Activated T-helper 2 cell treated with anti-CD3 and anti-CD28 coated beads, Interferon-gamma antibody, Interleukin-2, Interleukin-4, amounts not matched to agents 10 μg/mL and 5 μg/mL and 100 μg/mL, durations not matched to agents 14 hours and 24 hours and 36 hours (primary cell): ENCODE results near the gene ACSBG1. TPM values are rescaled to one million over a fixed set of nuclear protein-coding genes. Genes with fewer than 3 reads are reported as not detected.

Experiments
- DNase-seq: peaks from one replicate; pipeline ENCODE4 v3.0.0; 2021; ENCODE audit warnings: low spot score
- H3K27ac Mint-ChIP-seq: one replicate; pipeline ENCODE4 v1.8.0; 2021; ENCODE audit warnings: mixed read lengths
- H3K27me3 Mint-ChIP-seq: one replicate; pipeline ENCODE4 v1.8.0; 2021; ENCODE audit warnings: low read depth, mixed read lengths
- H3K36me3 Mint-ChIP-seq: one replicate; pipeline ENCODE4 v1.8.0; 2021; ENCODE audit warnings: low read depth, mixed read lengths
- H3K4me1 Mint-ChIP-seq: one replicate; pipeline ENCODE4 v1.8.0; 2021; ENCODE audit warnings: low read depth, mixed read lengths
- H3K4me3 Mint-ChIP-seq: one replicate; pipeline ENCODE4 v1.8.0; 2021; ENCODE audit warnings: low read depth, mild to moderate bottlenecking, moderate library complexity, mixed read lengths
- H3K9me3 Mint-ChIP-seq: one replicate; pipeline ENCODE4 v1.8.0; 2021; ENCODE audit warnings: mixed read lengths
- intact Hi-C: fragments of 100-400 bp; cut with micrococcal nuclease; formaldehyde crosslinking; loops from one replicate; pipeline ENCODE4 v1.15.1; 2023
- total RNA-seq: library from RNA; stranded (reverse); gene quantifications from 2 replicates; pipeline ENCODE4 v1.2.3, GENCODE V29; 2022

The ACSBG1 gene
- total RNA-seq, 1 donor from 2014 or later = 0.96 TPM

DNA sequence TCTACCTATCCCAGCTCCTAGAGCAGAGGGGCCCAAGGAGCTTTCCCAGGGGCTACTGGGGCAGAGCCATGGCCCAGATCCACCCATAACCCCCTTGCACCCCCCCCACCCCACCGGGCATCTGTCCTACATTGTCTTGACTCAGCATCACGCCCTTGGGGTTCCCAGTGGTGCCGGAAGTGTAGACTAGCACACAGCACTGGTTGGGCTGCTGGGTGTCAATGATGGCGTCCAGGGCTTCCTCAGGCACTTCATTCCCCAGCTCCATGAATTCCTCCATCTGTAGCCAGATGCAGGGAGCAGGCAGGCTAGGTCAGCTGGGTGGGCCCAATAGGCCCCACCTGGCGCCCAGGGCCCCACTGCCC, 52.0 kb downstream of the ACSBG1 start:
- no peak overlapping the region for H3K4me3 Mint-ChIP-seq
- no peaks in the 10 kb centered on the region for H3K9me3 Mint-ChIP-seq

DNA sequence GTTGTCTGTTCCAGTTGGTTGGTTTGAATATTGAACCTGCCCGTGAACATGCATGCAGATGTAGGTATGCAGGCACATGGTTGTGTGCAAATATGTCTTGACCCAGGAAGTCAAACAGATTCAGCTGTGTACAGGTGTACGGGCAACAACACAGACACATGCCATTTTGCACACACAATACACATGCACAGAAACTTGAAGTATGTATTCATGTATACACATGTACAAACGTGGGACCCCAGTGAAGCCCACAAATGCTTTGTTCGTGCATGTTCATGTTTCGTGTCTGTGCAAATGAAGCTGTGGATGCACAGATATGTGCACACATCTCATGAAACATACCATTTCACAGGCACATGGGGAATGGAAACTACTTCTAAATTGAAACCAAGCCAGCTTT, 54.5 kb downstream of the ACSBG1 start:
- no peak overlapping the region for H3K27ac Mint-ChIP-seq
- no peak for DNase-seq
- intact Hi-C loops = loop anchor here (5.0 kb wide), 1 partner anchor 52 kb away; the partner anchor contains the start of gene ACSBG1

More for the DNA sequence above, 52.0 kb downstream of the ACSBG1 start:
- intact Hi-C loops = no loop called here
- Mint-ChIP-seq H3K36me3 (no peaks in the 10 kb centered on the region), H3K27me3 (peaks cover 12% of the 10 kb centered on the region), H3K4me1 (peaks cover 2% of the 10 kb centered on the region), H3K27ac (no peak overlapping the region)
- DNase-seq = no peak

GRCh38 chr15:78179286-78179840, 55.0 kb downstream of the ACSBG1 start:
- Mint-ChIP-seq H3K4me3 (no peak overlapping the region), H3K36me3 (peaks cover 3% of the 10 kb centered on the region), H3K4me1 (peaks cover 11% of the 10 kb centered on the region), H3K27me3 (no peaks in the 10 kb centered on the region), H3K27ac (no peak overlapping the region), H3K9me3 (no peaks in the 10 kb centered on the region)
- DNase-seq = no peak
- intact Hi-C loops = loop anchor here (5.0 kb wide), 1 partner anchor 53 kb away; the partner anchor contains the start of gene ACSBG1

More for the DNA sequence above, 54.5 kb downstream of the ACSBG1 start:
- Mint-ChIP-seq H3K36me3 (no peaks in the 10 kb centered on the region), H3K4me3 (no peak overlapping the region), H3K27me3 (peaks cover 4% of the 10 kb centered on the region), H3K4me1 (peaks cover 6% of the 10 kb centered on the region), H3K9me3 (no peaks in the 10 kb centered on the region)

DNA sequence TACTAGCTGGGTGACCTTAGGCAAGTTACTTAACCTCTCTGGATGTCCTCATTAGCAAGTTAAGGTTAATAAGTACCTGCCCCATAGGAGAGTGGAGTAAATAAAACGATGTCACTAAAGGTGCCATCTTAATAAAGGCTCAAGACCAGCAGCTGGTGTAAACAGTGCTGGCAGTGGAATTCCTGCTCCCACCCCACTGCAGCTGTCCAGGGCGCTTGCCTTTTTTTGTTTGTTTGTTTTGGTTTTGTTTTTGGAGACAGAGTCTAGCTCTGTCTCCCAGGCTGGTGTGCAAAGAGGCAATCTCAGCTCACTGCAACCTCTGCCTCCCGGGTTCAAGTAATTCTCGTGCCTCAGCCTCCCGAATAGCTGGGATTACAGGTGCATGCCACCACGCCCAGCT, 56.3 kb downstream of the ACSBG1 start:
- H3K9me3 Mint-ChIP-seq = no peaks in the 10 kb centered on the region
- H3K36me3 Mint-ChIP-seq = peaks cover 11% of the 10 kb centered on the region
- H3K4me3 Mint-ChIP-seq = no peak overlapping the region
- intact Hi-C loops = loop anchor here (5.0 kb wide), 1 partner anchor 54 kb away; the partner anchor contains the start of gene ACSBG1
- DNase-seq = no peak
- H3K27ac Mint-ChIP-seq = no peak overlapping the region
- peaks cover 22% of the 10 kb centered on the region for H3K4me1 Mint-ChIP-seq
- no peaks in the 10 kb centered on the region for H3K27me3 Mint-ChIP-seq

DNA sequence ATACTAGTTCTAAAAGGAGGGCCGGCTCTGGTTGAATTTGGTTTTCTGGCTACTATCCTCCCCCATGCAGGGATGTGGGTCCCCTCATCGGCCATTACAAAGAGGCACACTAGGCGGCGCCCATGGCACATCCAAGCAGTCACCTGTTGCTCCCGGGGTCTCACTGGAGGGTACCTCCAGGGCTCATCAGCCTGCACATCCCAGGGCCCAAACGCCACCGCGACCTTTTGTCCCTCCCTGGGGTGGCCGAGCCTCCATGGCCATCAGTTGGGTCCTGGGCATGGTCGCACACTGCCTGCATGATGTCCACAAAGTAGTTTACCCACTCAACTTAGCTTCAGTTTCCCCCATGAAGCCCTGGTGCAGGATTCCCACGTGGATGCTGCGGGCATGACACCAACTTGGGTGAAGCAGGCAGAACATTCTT, 56.9 kb downstream of the ACSBG1 start:
- H3K36me3 Mint-ChIP-seq = peaks cover 17% of the 10 kb centered on the region
- no peaks in the 10 kb centered on the region for H3K9me3 Mint-ChIP-seq
- no peak overlapping the region for H3K4me3 Mint-ChIP-seq
- H3K27me3 Mint-ChIP-seq = no peaks in the 10 kb centered on the region
- H3K27ac Mint-ChIP-seq = no peak overlapping the region
- no peak for DNase-seq
- peaks cover 26% of the 10 kb centered on the region for H3K4me1 Mint-ChIP-seq
- intact Hi-C loops = loop anchor here (5.0 kb wide), 1 partner anchor 55 kb away; the partner anchor contains the start of gene ACSBG1

GRCh38 chr15:78175330-78175729, 59.0 kb downstream of the ACSBG1 start:
- intact Hi-C loops = loop anchor here (5.0 kb wide), 1 partner anchor 57 kb away; the partner anchor contains the start of gene ACSBG1
- Mint-ChIP-seq H3K4me1 (peaks cover 37% of the 10 kb centered on the region), H3K36me3 (peaks cover 37% of the 10 kb centered on the region), H3K27ac (no peak overlapping the region), H3K9me3 (no peaks in the 10 kb centered on the region), H3K4me3 (no peak overlapping the region), H3K27me3 (no peaks in the 10 kb centered on the region)
- no peak for DNase-seq

DNA sequence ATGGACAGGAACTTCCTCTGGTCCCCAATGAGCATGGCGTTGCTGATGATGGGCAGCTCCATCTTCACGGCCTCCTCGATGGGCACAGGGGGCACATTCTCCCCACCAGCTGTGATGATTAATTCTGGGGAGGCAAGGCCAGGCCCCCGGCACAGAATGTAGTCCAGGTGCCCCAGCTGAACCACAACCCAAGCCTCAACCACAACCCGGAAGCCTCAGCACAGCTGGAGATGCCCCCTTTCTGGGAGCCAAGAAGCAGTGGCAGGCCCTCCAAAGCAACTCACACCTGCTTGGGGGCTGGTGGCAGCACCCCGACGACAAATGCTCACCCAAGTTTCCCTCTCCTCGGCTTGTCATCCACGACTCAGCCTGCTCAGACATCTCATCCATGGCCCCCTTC, 60.0 kb downstream of the ACSBG1 start:
- Mint-ChIP-seq H3K27me3 (no peaks in the 10 kb centered on the region), H3K36me3 (peaks cover 46% of the 10 kb centered on the region), H3K9me3 (no peaks in the 10 kb centered on the region), H3K4me1 (peaks cover 43% of the 10 kb centered on the region), H3K4me3 (no peak overlapping the region), H3K27ac (peak overlapping the region; percentile 20)
- intact Hi-C loops = no loop called here
- no peak for DNase-seq

DNA sequence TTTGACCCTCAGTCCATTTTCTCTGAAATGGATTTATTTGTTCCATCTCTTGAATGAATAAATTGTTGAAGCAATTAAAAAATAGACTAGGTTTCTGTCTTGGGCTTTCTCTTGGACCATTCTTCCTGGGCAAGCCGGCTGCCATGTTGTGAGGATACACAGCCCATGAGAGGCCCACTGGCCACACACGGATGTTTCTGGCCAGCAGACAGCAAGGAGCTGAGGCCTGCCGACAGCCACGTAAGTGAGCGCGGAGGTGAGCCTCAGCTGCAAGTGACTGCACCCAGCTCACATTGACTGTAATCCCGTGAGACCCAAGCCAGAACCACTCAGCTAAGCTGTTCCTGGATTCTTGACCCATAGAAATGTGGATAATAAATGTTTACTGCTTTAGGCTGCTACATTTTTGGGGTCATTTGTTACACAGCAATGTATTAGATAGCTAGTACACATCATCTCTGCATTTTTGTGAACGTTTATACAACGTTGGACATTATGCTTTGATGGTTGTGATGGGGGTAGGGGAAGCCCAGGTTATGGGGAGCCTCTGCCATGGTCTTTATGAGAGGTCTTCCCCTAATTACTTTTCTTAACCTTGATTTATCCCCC, 62.4 kb downstream of the ACSBG1 start:
- intact Hi-C loops = no loop called here
- H3K36me3 Mint-ChIP-seq = peaks cover 67% of the 10 kb centered on the region
- peaks cover 58% of the 10 kb centered on the region for H3K4me1 Mint-ChIP-seq

GRCh38 chr15:78170848-78171773, 63.3 kb downstream of the ACSBG1 start:
- H3K4me1 Mint-ChIP-seq = peaks cover 62% of the 10 kb centered on the region
- H3K27me3 Mint-ChIP-seq = no peaks in the 10 kb centered on the region
- H3K4me3 Mint-ChIP-seq = no peak overlapping the region
- H3K27ac Mint-ChIP-seq = peak overlapping the region; percentile 51
- intact Hi-C loops = no loop called here
- no peaks in the 10 kb centered on the region for H3K9me3 Mint-ChIP-seq
- no peak for DNase-seq
- H3K36me3 Mint-ChIP-seq = peaks cover 75% of the 10 kb centered on the region

More for the DNA sequence above, 62.4 kb downstream of the ACSBG1 start:
- Mint-ChIP-seq H3K9me3 (no peaks in the 10 kb centered on the region), H3K27me3 (no peaks in the 10 kb centered on the region), H3K27ac (no peak overlapping the region), H3K4me3 (no peak overlapping the region)
- no peak for DNase-seq

DNA sequence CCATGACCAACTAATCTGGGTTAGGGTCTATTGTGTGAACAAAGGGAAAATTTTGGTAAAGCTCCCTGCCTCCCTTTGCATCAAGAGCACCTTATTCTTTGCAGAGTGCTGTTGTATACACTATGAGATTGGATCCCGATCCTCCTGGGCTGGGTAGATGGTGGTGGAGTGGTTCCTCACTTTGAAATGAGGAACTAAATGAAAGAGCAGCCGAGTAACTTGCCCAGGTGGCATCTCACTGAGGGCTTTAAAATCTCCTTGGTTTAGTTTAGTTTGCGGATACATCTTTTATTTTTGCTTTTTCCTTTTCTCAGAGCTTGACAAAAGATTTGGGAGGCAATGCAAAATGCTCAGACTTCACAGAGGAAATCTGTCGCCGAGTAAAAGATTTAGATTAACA, 65.8 kb downstream of the ACSBG1 start:
- Mint-ChIP-seq H3K27ac (no peak overlapping the region), H3K4me1 (peaks cover 50% of the 10 kb centered on the region), H3K27me3 (no peaks in the 10 kb centered on the region), H3K9me3 (no peaks in the 10 kb centered on the region), H3K36me3 (peaks cover 89% of the 10 kb centered on the region), H3K4me3 (no peak overlapping the region)
- intact Hi-C loops = no loop called here
- no peak for DNase-seq

- peaks cover 41% of the 10 kb centered on the region for H3K4me1 Mint-ChIP-seq
- H3K27me3 Mint-ChIP-seq = no peaks in the 10 kb centered on the region
- DNase-seq = peak; percentile 50
- H3K9me3 Mint-ChIP-seq = no peaks in the 10 kb centered on the region
- peak overlapping the region; percentile 0 for H3K4me3 Mint-ChIP-seq
- intact Hi-C loops = no loop called here
- H3K36me3 Mint-ChIP-seq = peaks cover 86% of the 10 kb centered on the region
- peak overlapping the region; percentile 64 for H3K27ac Mint-ChIP-seq
Observed at GRCh38 chr15:78167227-78167888, 67.0 kb downstream of the ACSBG1 start.

GRCh38 chr15:78164010-78164409, 70.4 kb downstream of the ACSBG1 start:
- no peak for DNase-seq
- Mint-ChIP-seq H3K36me3 (peaks cover 77% of the 10 kb centered on the region), H3K4me1 (peaks cover 21% of the 10 kb centered on the region), H3K4me3 (no peak overlapping the region), H3K9me3 (no peaks in the 10 kb centered on the region), H3K27ac (no peak overlapping the region), H3K27me3 (no peaks in the 10 kb centered on the region)
- intact Hi-C loops = no loop called here
